Raji (cell line): ENCODE measurements around the gene CYRIA.

Experiments
- POLR2A ChIP-seq: IDR thresholded peaks from 2 replicates; pipeline ENCODE4 v1.6.1; 2011; ENCODE audit warnings: low read depth, low read length, control low read depth; ENCODE audit not compliant: insufficient read depth

Gene CYRIA

DNA sequence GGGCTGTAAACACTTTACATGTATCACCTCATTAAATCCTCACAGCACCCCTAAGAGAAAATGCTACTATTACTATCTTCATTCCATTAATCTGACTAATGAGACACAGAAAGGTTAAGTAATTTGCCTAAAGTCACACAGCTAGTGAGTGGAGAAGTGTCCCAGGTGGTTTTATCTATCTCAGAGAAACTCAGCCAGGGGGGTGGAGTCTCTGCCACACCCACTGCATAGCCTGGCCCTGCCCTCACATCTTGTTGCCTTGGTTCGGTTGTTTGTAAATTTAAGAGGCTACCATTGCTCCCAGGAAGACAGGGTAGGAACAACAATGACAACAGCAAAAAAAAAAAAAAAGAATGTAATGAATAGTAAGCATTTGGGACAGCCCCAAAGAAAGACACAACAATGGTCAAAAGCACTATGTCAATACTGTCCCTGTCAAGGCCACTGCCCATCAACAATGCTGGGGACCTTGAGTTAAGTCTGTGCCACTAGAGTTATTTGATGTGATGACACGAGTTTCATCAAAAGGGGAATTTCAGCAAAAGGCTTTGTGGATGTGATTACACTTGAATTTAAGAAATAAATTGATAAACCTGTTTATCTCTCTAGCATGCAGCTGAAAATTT is 17.5 kb downstream of the CYRIA start:
- no peak for TF ChIP-seq POLR2A

DNA sequence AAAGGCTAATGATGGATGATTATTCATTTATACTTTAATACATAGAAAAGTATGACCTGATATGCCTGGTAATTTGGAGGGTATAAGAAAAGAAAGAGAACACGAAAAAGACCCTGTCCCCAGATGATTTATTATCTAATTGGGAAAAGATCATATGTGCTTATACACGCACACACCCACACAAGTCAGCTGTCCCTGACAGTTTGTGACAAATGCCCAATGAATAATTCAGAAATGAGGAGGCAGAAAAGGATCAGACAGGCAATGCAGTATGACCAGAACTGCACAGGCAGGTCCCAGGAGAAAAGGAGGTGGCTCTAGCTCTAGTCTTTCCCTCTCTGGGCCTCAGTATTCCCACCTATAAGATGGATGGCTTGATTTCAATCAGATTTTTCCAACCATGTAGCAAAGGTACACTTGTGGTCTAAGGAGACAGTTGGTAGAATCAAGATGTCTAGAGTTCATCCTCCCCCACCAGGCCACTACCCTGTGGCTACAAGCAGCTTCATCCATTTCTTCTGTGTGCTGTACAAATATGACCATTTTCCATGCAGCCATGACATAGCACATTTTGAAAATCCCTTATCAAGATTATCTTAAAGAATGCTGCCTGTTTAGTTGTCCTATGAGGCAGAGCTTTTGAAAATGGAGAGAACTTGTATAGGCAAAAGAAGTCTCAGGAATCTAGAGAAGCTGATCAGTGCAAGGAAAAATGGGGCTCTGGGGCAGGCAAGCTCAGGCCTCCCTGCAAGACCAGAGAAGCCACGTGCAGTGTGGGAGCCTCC is 19.7 kb downstream of the CYRIA start:
- TF ChIP-seq POLR2A = no peak

GRCh38 chr2:16645088-16645487 is 20.5 kb downstream of the CYRIA start:
- TF ChIP-seq POLR2A = no peak

GRCh38 chr2:16644221-16644925 is 21.3 kb downstream of the CYRIA start:
- TF ChIP-seq POLR2A = no peak

- TF ChIP-seq POLR2A = no peak
These were observed 22.5 kb downstream of the CYRIA start for GRCh38 chr2:16643099-16643498.

- no peak for TF ChIP-seq POLR2A
These were observed 23.5 kb downstream of the CYRIA start for GRCh38 chr2:16642088-16642487.

DNA sequence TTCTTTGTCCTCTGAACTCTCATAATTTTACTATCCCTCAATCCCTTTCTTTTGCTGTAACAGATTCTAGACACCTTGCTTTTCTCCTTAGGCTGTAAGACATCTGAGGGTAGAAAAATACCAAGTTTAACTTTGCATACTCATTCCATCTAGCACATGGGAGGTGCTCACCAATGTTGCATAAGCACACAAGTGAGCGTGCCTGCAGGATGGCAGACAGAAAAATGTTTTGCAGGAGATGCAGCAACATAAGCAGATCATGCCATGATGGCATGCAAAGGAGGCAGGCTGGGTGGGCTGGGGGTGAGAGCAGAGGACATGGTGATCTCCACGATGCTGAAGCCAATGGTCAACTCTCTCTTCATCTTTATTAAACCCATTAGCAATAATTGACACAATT is 24.1 kb downstream of the CYRIA start:
- no peak for TF ChIP-seq POLR2A

DNA sequence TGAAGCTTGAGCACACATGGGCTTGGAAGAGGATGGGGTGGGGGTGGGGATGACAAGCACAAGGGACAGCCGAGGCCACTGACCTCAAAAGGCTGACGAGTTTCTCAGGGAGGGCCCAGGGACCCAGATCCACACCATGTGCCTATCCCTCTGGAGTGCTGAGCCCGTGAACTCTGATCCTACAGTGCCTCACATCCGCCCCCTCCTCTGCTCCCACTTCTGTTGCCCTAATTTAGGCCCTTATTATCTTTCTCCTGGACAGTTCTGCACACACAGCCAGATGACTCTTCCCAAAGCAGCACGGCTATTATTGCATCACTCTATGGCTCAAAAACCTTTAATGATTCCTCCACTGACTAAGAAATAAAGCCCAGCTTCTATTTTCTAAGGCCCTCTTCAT is 24.8 kb downstream of the CYRIA start:
- TF ChIP-seq POLR2A = no peak

GRCh38 chr2:16640001-16640700 is 25.5 kb downstream of the CYRIA start:
- TF ChIP-seq POLR2A = no peak

DNA sequence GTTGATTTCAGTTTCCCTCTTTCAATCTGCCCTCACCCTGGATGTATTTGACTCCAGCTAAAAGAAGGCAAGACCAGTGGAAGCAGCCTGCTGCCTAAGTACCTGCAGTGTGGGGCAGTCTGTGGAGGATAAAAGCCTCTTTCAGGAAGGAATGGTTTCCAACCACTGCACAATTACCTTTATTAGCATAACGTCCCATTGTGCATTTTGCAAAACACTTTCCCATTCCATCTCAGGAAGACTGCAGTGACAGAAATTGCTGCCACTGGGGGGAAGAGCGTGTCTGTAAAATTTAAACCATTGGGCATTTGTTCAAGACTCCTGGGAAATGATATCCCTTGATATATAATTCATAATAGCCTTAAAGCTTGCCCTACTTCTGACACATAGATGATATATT is 26.2 kb downstream of the CYRIA start:
- no peak for TF ChIP-seq POLR2A

DNA sequence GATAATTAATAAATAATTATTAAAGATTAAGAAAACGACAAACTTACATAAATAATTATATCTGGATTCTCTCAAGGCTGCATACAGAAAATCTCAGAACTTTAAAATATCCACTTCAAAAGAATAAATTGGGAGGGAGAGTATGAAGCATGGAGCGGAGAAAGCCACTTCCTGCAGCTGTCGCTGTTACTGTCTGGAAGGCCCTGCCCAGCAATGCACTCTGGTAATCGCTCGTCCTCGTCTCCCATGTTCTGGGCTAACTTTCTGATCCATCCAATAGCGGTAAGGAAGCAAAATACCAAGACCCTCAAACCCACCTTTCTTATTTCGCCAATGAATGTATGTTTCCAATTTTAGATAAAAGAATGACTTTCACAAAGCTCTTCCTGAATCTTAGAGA is 26.7 kb downstream of the CYRIA start:
- TF ChIP-seq POLR2A = no peak

DNA sequence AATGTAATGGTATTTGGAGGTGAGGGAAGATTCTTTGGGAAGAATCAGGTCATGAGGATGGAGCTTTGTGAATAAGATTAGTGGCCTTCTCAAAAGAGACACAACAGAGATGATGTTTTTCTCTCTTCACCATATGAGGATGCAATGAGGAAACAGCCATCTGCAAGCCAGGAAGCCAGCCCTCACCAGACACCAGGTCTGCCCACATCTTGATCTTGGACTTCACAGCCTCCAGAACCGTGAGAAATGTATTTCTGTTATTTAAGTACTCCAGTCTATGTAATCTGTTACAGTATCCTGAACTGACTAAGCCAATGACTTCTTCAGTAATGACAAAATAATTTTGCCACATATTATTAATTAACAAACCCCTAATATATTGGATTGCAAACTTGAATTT is 28.3 kb downstream of the CYRIA start:
- no peak for TF ChIP-seq POLR2A

DNA sequence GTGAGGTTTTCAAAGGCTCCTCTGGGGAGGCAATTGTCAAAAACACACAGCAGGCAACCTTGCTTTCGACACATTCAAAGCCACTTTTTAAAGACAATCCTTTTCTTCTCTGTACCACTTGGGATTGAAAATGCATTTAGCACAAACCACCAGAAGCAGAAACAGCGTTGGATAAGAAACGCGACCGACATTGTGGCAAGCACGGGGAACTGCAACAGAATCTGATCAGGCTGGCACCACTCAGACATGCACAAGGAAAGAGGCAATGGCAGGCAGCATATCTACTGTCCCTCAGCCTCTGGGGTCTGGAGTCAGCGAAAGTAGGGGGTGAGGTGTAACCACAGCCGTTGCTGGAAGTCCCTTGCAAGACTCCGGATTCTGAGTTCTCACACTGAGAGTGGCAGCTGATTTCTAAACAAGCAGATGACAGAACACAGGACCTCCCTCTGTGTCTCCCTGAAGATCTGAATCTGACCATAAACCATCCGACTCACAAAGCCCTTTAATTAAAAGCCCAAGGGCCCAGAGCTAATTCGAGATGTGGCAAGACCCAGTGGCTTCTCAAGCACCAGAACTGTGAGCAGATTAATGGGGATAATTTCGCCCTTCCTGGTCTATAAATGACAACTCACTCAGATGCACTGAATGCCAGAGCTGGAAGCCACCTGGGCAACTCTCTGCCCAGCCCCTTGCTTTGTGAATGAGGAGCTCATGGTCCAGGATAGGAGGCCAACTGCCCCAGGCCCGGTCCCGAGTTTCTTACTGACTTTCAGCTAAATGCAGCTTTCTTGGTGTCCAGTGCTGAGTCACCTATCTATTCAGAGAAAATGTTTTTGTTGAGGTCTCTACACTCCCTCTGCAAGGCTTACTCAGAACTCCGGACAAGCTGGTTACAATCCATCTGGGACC is 29.6 kb downstream of the CYRIA start:
- no peak for TF ChIP-seq POLR2A

- TF ChIP-seq POLR2A = no peak
These were observed 31.8 kb downstream of the CYRIA start for GRCh38 chr2:16633621-16634430.
